ENCODE measurements around the gene THAP12.

DNA sequence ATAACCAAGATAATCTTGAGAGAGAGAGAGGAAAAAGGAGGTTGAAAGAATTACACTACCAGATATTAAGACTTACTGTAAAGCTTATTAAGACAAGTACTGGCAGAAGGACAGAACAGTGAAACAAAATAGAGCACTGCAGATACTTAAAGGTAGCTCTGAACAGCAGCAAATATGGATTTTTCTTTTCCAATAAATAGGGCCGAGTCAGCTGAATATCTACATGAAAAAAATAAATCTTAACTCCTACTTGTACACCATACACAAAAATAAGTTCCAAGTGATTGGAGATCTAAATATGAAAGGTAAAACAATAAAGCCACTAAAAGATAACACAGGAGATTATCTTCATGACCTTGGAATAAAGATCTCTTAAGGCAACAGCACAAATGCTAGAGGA lies 12.4 kb downstream of the THAP12 start:
- TF ChIP-seq, protein P1, sequence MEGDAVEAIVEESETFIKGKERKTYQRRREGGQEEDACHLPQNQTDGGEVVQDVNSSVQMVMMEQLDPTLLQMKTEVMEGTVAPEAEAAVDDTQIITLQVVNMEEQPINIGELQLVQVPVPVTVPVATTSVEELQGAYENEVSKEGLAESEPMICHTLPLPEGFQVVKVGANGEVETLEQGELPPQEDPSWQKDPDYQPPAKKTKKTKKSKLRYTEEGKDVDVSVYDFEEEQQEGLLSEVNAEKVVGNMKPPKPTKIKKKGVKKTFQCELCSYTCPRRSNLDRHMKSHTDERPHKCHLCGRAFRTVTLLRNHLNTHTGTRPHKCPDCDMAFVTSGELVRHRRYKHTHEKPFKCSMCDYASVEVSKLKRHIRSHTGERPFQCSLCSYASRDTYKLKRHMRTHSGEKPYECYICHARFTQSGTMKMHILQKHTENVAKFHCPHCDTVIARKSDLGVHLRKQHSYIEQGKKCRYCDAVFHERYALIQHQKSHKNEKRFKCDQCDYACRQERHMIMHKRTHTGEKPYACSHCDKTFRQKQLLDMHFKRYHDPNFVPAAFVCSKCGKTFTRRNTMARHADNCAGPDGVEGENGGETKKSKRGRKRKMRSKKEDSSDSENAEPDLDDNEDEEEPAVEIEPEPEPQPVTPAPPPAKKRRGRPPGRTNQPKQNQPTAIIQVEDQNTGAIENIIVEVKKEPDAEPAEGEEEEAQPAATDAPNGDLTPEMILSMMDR (conservative IDR thresholded peaks at IDR 0.05; ENCODE audit: low read length): no peak
- TF ChIP-seq EZH2phosphoT487 (IDR thresholded peaks at IDR 0.05; ENCODE audit: borderline replicate concordance): no peak
